ENCODE measurements around the gene ALDH1A1.

ALDH1A1 gene

DNA sequence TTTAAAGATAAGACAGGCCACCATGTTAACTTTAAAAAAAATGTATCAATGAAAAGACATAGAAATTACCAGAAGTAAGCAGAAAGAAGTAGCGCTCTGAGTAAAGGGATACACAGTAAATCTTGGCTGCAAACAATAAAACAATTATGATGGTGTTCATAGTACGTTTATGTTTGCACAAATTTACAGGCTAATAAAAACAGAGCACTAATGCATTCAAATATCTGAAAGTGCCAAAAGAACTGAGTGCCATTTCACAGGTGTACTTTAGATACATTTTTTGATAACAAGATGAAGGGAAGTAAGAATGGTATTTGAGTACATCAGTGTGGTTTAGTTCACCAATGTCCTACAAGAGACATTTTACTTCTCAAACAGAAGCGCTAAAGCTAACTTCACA, 32.9 kb upstream of the ALDH1A1 start:
- DNase-seq (ENCODE audit: low read depth): no peak
- Histone ChIP-seq H3K4me3 (ENCODE audit: low read length) (no peak overlapping the region), H3K4me1 (ENCODE audit: control insufficient read depth, insufficient read depth, low read length) (peaks cover 12% of the 10 kb centered on the region), H3K27me3 (replicated peaks; ENCODE audit: control insufficient read depth, insufficient read depth, low read length) (no peaks in the 10 kb centered on the region), H3K9me3 (ENCODE audit: control insufficient read depth, low read length) (no peaks in the 10 kb centered on the region), H3K36me3 (ENCODE audit: control insufficient read depth, insufficient read depth, low read length, severe bottlenecking) (no peaks in the 10 kb centered on the region), H3K9ac (ENCODE audit: low read length) (no peak overlapping the region)

GRCh38 chr9:72984991-72985390, 32.1 kb upstream of the ALDH1A1 start:
- H3K9me3 ChIP-seq (ENCODE audit: control insufficient read depth, low read length): no peaks in the 10 kb centered on the region
- no peaks in the 10 kb centered on the region for H3K36me3 ChIP-seq (ENCODE audit: control insufficient read depth, insufficient read depth, low read length, severe bottlenecking)
- H3K9ac ChIP-seq (ENCODE audit: low read length): no peak overlapping the region
- H3K4me1 ChIP-seq (ENCODE audit: control insufficient read depth, insufficient read depth, low read length): peaks cover 12% of the 10 kb centered on the region
- no peak for DNase-seq (ENCODE audit: low read depth)
- no peak overlapping the region for H3K4me3 ChIP-seq (ENCODE audit: low read length)
- no peaks in the 10 kb centered on the region for H3K27me3 ChIP-seq (replicated peaks; ENCODE audit: control insufficient read depth, insufficient read depth, low read length)

GRCh38 chr9:72984226-72984947, 31.5 kb upstream of the ALDH1A1 start:
- Histone ChIP-seq H3K4me3 (ENCODE audit: low read length) (no peak overlapping the region), H3K27me3 (replicated peaks; ENCODE audit: control insufficient read depth, insufficient read depth, low read length) (no peaks in the 10 kb centered on the region), H3K36me3 (ENCODE audit: control insufficient read depth, insufficient read depth, low read length, severe bottlenecking) (no peaks in the 10 kb centered on the region), H3K9ac (ENCODE audit: low read length) (no peak overlapping the region), H3K9me3 (ENCODE audit: control insufficient read depth, low read length) (no peaks in the 10 kb centered on the region), H3K4me1 (ENCODE audit: control insufficient read depth, insufficient read depth, low read length) (peaks cover 12% of the 10 kb centered on the region)
- no peak for DNase-seq (ENCODE audit: low read depth)

DNA sequence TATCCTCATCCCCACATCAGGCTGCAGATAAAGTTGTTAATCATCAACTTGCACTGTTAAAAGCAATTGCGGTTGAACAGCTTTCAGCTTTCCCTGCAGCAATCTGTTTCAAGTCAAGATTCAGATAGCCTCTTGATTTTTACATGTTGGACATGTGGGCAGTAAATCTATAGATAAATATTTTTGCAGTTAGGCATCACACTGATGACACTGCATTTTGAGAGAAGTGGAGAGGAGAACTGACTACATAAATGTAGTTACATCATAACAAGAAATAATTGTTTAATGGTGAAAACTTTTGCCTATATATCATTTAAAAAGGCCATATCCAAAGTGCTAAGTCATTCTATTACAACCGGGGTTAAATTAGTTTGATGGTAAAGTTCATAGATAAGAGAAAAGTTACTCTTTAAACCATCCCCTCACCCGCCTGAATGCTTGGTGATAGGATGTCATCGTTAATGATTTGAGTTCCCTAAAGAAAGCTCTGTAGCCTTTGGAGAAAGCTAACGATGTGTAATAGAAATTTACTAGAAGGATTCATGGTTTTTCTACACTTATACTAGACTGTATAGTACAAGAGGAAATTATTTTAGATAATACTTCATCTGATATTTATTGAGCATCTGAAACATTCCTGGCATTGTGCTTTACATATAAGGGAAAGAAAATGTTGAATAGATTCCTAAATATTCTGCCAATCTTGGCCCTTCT, 30.8 kb upstream of the ALDH1A1 start:
- H3K4me1 ChIP-seq (ENCODE audit: control insufficient read depth, insufficient read depth, low read length): peaks cover 14% of the 10 kb centered on the region
- H3K27me3 ChIP-seq (replicated peaks; ENCODE audit: control insufficient read depth, insufficient read depth, low read length): no peaks in the 10 kb centered on the region
- DNase-seq (ENCODE audit: low read depth): no peak
- no peaks in the 10 kb centered on the region for H3K9me3 ChIP-seq (ENCODE audit: control insufficient read depth, low read length)
- no peak overlapping the region for H3K9ac ChIP-seq (ENCODE audit: low read length)
- no peak overlapping the region for H3K4me3 ChIP-seq (ENCODE audit: low read length)
- no peaks in the 10 kb centered on the region for H3K36me3 ChIP-seq (ENCODE audit: control insufficient read depth, insufficient read depth, low read length, severe bottlenecking)

DNA sequence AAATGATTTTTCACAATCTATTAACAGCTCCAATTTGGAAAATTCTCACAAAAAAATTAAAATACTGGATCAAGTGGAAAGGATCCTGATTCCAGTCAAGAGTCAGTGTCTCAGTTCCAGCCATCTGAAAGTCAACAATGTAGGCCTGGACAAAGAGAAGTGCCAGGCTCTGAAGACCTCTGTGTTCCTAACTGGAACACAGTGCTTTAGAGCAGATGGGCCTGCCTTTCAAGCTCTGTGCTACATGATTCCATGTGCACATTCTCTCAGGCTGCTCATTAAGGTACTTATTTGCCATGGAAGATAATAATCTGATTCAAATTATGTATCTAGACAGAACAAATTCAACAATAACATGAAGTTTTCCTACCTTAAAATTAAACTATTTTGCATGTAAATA, 30.2 kb upstream of the ALDH1A1 start:
- Histone ChIP-seq H3K9me3 (ENCODE audit: control insufficient read depth, low read length) (no peaks in the 10 kb centered on the region), H3K4me1 (ENCODE audit: control insufficient read depth, insufficient read depth, low read length) (peaks cover 19% of the 10 kb centered on the region), H3K36me3 (ENCODE audit: control insufficient read depth, insufficient read depth, low read length, severe bottlenecking) (no peaks in the 10 kb centered on the region), H3K9ac (ENCODE audit: low read length) (no peak overlapping the region), H3K27me3 (replicated peaks; ENCODE audit: control insufficient read depth, insufficient read depth, low read length) (no peaks in the 10 kb centered on the region), H3K4me3 (ENCODE audit: low read length) (no peak overlapping the region)
- no peak for DNase-seq (ENCODE audit: low read depth)

DNA sequence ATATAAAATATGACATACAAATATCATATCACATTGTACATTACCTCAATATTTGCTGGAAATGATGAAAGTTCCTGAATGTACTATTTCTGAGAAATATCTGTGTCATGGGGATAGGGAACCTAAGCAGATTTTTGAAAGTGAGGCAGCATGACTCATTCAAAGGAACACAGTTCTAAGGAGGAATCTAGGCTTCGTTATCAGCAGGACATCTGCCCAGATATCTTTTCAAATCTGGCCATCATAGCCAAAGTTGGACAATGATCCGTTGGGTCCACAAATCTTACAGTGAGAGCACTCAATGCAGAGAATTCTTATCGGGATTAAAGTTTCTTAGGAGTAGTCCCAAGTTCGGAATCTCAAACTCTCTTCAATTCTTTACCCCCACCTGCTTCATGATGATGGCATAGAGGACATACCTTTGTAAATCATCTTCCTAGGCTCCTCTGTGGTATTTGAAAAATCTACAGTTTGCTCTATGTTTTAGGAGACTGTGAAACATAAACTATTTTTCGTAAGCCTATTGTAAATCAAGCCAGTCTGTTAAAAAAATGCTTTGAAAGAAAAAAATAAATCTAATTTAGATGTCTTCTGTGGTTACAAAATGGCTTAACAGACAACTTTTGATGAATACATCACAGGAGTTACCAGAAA, 29.4 kb upstream of the ALDH1A1 start:
- Histone ChIP-seq H3K9ac (ENCODE audit: low read length) (no peak overlapping the region), H3K27me3 (replicated peaks; ENCODE audit: control insufficient read depth, insufficient read depth, low read length) (no peaks in the 10 kb centered on the region), H3K4me1 (ENCODE audit: control insufficient read depth, insufficient read depth, low read length) (peaks cover 19% of the 10 kb centered on the region), H3K4me3 (ENCODE audit: low read length) (no peak overlapping the region), H3K9me3 (ENCODE audit: control insufficient read depth, low read length) (no peaks in the 10 kb centered on the region), H3K36me3 (ENCODE audit: control insufficient read depth, insufficient read depth, low read length, severe bottlenecking) (no peaks in the 10 kb centered on the region)
- peak; percentile 22 for DNase-seq (ENCODE audit: low read depth)

DNA sequence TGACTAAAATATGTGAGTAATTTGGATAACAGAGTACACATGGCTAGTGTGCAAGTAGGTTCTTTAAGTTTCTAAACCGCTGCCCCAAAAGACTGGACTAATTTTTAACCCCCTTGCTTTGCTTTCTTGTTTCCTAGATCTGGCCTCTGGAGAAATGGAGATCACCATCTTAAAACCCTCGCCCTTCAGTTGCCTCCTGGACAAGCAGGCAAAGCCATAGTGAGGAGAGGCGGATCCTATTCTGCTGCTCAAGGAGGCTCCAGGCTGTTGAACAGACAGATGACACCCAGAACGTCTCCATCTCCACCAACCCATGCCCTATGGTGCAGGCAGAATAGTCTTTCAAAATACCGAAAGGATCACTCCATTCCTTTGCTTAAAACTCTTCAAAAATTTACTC, 28.6 kb upstream of the ALDH1A1 start:
- no peak overlapping the region for H3K4me3 ChIP-seq (ENCODE audit: low read length)
- H3K4me1 ChIP-seq (ENCODE audit: control insufficient read depth, insufficient read depth, low read length): peaks cover 14% of the 10 kb centered on the region
- H3K27me3 ChIP-seq (replicated peaks; ENCODE audit: control insufficient read depth, insufficient read depth, low read length): no peaks in the 10 kb centered on the region
- H3K36me3 ChIP-seq (ENCODE audit: control insufficient read depth, insufficient read depth, low read length, severe bottlenecking): no peaks in the 10 kb centered on the region
- H3K9ac ChIP-seq (ENCODE audit: low read length): no peak overlapping the region
- H3K9me3 ChIP-seq (ENCODE audit: control insufficient read depth, low read length): no peaks in the 10 kb centered on the region
- DNase-seq (ENCODE audit: low read depth): no peak

- H3K4me1 ChIP-seq (ENCODE audit: control insufficient read depth, insufficient read depth, low read length): peaks cover 14% of the 10 kb centered on the region
- no peak overlapping the region for H3K4me3 ChIP-seq (ENCODE audit: low read length)
- H3K9me3 ChIP-seq (ENCODE audit: control insufficient read depth, low read length): no peaks in the 10 kb centered on the region
- no peaks in the 10 kb centered on the region for H3K36me3 ChIP-seq (ENCODE audit: control insufficient read depth, insufficient read depth, low read length, severe bottlenecking)
- DNase-seq (ENCODE audit: low read depth): no peak
- H3K9ac ChIP-seq (ENCODE audit: low read length): no peak overlapping the region
- no peaks in the 10 kb centered on the region for H3K27me3 ChIP-seq (replicated peaks; ENCODE audit: control insufficient read depth, insufficient read depth, low read length)
Observed at GRCh38 chr9:72980600-72981265, 27.9 kb upstream of the ALDH1A1 start.

DNA sequence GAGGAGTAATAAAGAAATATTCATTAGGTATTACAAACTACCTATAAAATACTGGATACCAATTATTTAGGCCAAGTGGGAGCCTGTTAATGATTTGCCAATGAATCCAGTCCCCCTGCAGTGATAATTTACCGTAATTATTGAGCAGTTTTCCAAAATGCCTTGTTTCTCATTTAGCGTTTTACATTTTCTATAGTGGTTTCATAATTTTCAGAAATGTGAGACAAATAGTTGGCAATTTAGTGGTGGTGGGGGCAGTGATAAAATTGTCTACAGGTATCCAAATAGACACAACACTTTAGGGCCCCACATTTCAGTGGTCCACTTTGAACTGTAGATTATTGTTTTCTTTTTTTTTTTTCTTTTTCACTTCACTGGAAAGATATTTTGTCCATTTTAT, 27.3 kb upstream of the ALDH1A1 start:
- no peak for DNase-seq (ENCODE audit: low read depth)
- no peak overlapping the region for H3K9ac ChIP-seq (ENCODE audit: low read length)

GRCh38 chr9:72979405-72980100, 26.7 kb upstream of the ALDH1A1 start:
- Histone ChIP-seq H3K4me3 (ENCODE audit: low read length) (no peak overlapping the region), H3K9ac (ENCODE audit: low read length) (no peak overlapping the region), H3K9me3 (ENCODE audit: control insufficient read depth, low read length) (no peaks in the 10 kb centered on the region), H3K36me3 (ENCODE audit: control insufficient read depth, insufficient read depth, low read length, severe bottlenecking) (no peaks in the 10 kb centered on the region), H3K27me3 (replicated peaks; ENCODE audit: control insufficient read depth, insufficient read depth, low read length) (no peaks in the 10 kb centered on the region), H3K4me1 (ENCODE audit: control insufficient read depth, insufficient read depth, low read length) (peaks cover 14% of the 10 kb centered on the region)
- peak; percentile 7 for DNase-seq (ENCODE audit: low read depth)

More for the DNA sequence above, 27.3 kb upstream of the ALDH1A1 start:
- Histone ChIP-seq H3K36me3 (ENCODE audit: control insufficient read depth, insufficient read depth, low read length, severe bottlenecking) (no peaks in the 10 kb centered on the region), H3K9me3 (ENCODE audit: control insufficient read depth, low read length) (no peaks in the 10 kb centered on the region), H3K4me1 (ENCODE audit: control insufficient read depth, insufficient read depth, low read length) (peaks cover 14% of the 10 kb centered on the region), H3K4me3 (ENCODE audit: low read length) (no peak overlapping the region), H3K27me3 (replicated peaks; ENCODE audit: control insufficient read depth, insufficient read depth, low read length) (no peaks in the 10 kb centered on the region)
